GM21390 (cell line): ENCODE data around the gene TAOK3.
"Not testable (repeated sequence)": the region's sequence is repeated elsewhere in the genome, so short reads cannot be mapped to it uniquely, and the experiment has no call there.

ENCODE experiments used
- ATAC-seq: cut with Tn5 transposase; IDR thresholded peaks from one replicate; pipeline ENCODE4 v1.9.1; 2021; ENCODE audit not compliant: unreplicated experiment

The TAOK3 gene

GRCh38 chr12:118148287-118148686 lies 224.4 kb downstream of the TAOK3 start:
- ATAC-seq, result no peak

- ATAC-seq, result peak; percentile 10
Observed at GRCh38 chr12:118145798-118146156, 226.9 kb downstream of the TAOK3 start.

- ATAC-seq, result peak; percentile 75
Observed at GRCh38 chr12:118145113-118145797, 227.5 kb downstream of the TAOK3 start.

GRCh38 chr12:118144499-118144898 lies 228.2 kb downstream of the TAOK3 start:
- no peak for ATAC-seq

GRCh38 chr12:118140825-118141224 lies 231.9 kb downstream of the TAOK3 start:
- ATAC-seq, result no peak

- no peak for ATAC-seq
Observed at GRCh38 chr12:118137148-118137678, 235.5 kb downstream of the TAOK3 start.

- peak; percentile 32 for ATAC-seq
Observed at GRCh38 chr12:118136559-118137003, 236.1 kb downstream of the TAOK3 start.

GRCh38 chr12:118135788-118136558 lies 236.7 kb downstream of the TAOK3 start, which contains the start of gene PEBP1:
PEBP1 (plus strand) TSS chr12:118136124; CDS start chr12:118136210, 86 bp downstream.
- ATAC-seq, result peak; percentile 97

GRCh38 chr12:118129436-118129835 lies 243.3 kb downstream of the TAOK3 start:
- not testable (repeated sequence) for ATAC-seq

GRCh38 chr12:118127867-118128266 lies 244.8 kb downstream of the TAOK3 start:
- no peak for ATAC-seq

- ATAC-seq, result no peak
Observed at GRCh38 chr12:118126119-118126757, 246.5 kb downstream of the TAOK3 start.

- ATAC-seq, result no peak
Observed at GRCh38 chr12:118125743-118126118, 247.0 kb downstream of the TAOK3 start.

GRCh38 chr12:118124333-118124874 lies 248.3 kb downstream of the TAOK3 start:
- ATAC-seq, result no peak

- ATAC-seq, result no peak
Observed at GRCh38 chr12:118122264-118122663, 250.4 kb downstream of the TAOK3 start.

GRCh38 chr12:118120579-118121363 lies 251.9 kb downstream of the TAOK3 start:
- peak; percentile 89 for ATAC-seq

GRCh38 chr12:118119449-118119879 lies 253.2 kb downstream of the TAOK3 start:
- ATAC-seq, result no peak

- ATAC-seq, result no peak
Observed at GRCh38 chr12:118109088-118109487, 263.6 kb downstream of the TAOK3 start.

GRCh38 chr12:118107694-118108093 lies 265.0 kb downstream of the TAOK3 start:
- no peak for ATAC-seq

- no peak for ATAC-seq
Observed at GRCh38 chr12:118107011-118107410, 265.7 kb downstream of the TAOK3 start.

- ATAC-seq, result peak; percentile 56
Observed at GRCh38 chr12:118103601-118104382, 268.9 kb downstream of the TAOK3 start, which contains the start of gene VSIG10. VSIG10 (minus strand) TSS chr12:118104011; CDS start chr12:118103671, 340 bp downstream.
